GM12891 (cell line): ENCODE measurements around the gene DEPP1.

Experiments
- DNase-seq: peaks from one replicate; pipeline ENCODE4 v3.0.0; 2011; ENCODE audit warnings: low spot score; ENCODE audit not compliant: insufficient read length
- FAIRE-seq: peaks from 2 replicates; lab custom pipeline; 2011; peaks lifted over from hg19 to GRCh38; lab: Jason Lieb, UNC
- PAX5 ChIP-seq: IDR thresholded peaks from 2 replicates; pipeline ENCODE4 v1.6.1; 2011; ENCODE audit warnings: low read length, moderate library complexity, mild to moderate bottlenecking; ENCODE audit not compliant: insufficient read depth, severe bottlenecking
- POLR2A ChIP-seq: IDR thresholded peaks from 2 replicates; pipeline ENCODE4 v1.6.1; 2011; ENCODE audit warnings: low read depth, low read length, control low read depth
- POLR2AphosphoS5 ChIP-seq: IDR thresholded peaks from 2 replicates; pipeline ENCODE4 v1.6.1; 2011; ENCODE audit warnings: low read depth, low read length, control low read depth
- POU2F2 ChIP-seq: IDR thresholded peaks from 2 replicates; pipeline ENCODE4 v1.6.1; 2011; ENCODE audit warnings: low read depth, mild to moderate bottlenecking, control low read depth, low read length, moderate library complexity
- SPI1 ChIP-seq: IDR thresholded peaks from 2 replicates; pipeline ENCODE4 v1.6.1; 2011; ENCODE audit warnings: low read depth, low read length, control low read depth
- TAF1 ChIP-seq: IDR thresholded peaks from 2 replicates; pipeline ENCODE4 v1.6.1; 2011; ENCODE audit warnings: low read depth, low read length, control low read depth

Gene DEPP1

DNA sequence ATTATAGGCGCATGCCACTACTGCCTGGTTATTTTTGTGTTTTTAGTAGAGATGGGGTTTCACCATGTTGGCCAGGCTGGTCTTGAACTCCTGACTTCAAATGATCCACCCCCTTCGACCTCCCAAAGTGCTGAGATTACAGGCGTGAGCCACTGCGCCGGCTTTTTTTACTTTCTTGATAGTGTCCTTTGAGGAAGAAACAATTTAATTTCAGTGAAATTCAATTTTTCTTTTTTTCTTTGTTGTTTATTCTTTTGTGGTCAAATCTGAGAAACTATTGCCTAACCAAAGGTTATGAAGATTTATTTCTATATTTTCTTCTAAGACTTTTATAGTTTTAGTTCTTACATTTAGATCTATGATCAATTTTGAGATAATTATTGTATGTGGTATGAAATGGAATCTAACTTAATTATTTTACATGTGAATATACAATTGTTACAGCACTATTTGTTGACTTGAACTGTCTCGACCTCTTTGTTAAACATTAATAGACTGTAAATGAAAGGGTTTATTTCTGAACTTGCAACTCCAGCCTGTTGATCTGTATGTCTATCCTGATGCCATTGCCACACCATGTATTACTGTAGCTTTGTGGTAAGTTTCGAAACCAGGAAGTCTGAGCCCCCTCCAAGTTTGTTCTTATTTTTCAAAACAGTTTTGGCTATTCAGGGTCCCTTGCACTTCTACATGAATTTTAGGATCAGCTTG lies 38.8 kb downstream of the DEPP1 start:
- DNase-seq: no peak
- FAIRE-seq: no peak
- no peak for TF ChIP-seq PAX5
- TF ChIP-seq SPI1: no peak
- no peak for TF ChIP-seq TAF1
- TF ChIP-seq POLR2A: no peak

DNA sequence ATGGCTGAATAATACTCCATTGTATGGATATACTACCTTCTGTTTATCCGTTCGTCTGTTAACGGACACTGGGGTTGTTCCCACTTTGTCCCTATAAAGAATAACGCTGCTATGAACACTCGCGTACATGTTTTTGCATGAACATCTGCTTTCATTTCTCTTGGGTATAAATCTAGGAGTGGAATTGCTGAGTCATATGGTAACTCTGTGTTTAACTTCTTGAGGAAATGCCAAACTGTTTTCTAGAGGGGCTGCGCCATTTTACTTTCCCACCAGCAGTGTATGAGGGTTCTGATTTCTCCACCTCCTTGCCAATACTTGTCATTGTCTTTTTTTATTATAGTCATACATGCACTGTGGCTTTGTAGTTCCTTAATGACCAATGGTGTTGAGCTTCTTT lies 39.7 kb downstream of the DEPP1 start:
- no peak for DNase-seq
- FAIRE-seq: no peak
- TF ChIP-seq PAX5 (no peak), TAF1 (no peak), POLR2A (no peak), POU2F2 (no peak), SPI1 (no peak), POLR2AphosphoS5 (no peak)

DNA sequence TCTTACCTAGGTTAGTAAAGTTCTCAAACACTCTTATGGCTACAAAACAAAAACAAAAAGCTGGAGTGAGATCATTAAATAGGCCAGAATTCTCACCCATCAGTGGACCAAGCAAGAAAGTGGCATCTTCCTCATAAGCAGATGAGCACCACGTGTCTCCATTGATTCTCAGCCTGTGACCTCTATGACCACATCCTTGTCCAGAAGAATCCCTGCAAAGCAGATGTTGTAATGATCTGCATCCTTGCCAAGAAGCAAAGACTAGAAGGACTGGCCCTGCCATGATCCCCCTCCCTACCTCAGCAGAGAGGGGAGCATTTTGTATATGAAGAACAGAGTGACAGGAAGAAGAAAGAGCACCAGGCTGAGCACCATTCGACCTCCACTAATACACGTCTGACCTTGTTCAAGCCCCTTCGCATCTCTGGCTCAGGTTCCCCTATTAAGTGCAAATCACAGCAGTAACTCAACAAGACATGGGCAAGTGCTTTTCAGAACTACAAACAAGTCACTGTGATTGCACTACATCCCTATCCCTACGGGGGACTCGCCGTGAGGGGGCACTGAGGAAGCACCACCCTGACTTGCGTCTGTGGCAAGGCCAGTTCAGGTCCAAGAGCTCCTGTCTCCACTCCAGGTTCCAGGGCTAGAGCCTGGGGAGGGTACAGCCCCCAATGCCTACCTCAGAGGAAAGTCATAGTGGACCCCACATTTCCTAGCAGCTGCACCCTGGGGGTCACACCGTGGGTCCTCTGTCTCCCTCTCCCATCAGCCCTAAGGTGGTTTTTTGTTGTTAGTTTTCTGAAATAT lies 41.2 kb downstream of the DEPP1 start:
- no peak for TF ChIP-seq SPI1
- no peak for TF ChIP-seq POLR2AphosphoS5
- TF ChIP-seq TAF1: no peak
- FAIRE-seq (no peak), DNase-seq (no peak)

DNA sequence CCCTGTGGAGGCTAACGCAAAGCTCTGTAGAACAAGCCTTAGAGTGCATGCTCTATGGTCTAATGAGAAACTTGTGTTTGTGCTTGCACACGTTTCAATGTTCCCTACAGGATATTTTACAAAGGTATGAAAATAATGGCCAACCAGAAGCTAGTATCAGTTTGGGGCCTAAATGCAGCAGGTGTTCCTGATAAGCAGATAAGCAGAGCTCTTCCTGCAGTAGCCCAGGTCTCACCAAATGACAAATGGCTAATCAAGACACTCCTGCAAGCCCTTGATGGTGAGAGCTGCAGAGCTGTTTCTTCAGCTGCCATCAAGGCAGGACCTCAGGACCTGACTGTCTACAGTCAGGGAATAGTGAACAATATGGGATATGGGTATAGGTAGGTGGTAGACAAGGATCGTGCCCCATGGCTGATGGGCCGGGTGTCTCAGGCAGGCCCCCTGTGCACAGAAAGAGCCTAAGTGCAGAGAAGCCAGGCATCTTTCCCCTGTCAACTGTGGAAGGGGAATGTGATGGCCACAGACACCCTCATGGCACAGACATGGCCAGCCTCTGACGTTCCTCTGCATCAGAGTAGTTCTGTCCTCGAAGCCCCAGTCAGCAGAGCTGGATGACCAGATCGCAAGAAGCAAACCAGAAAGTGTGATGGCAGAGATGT lies 42.2 kb downstream of the DEPP1 start:
- DNase-seq: no peak
- TF ChIP-seq POU2F2: no peak
- no peak for TF ChIP-seq POLR2AphosphoS5
- no peak for TF ChIP-seq PAX5
- TF ChIP-seq SPI1: no peak
- TF ChIP-seq TAF1: no peak
- TF ChIP-seq POLR2A: no peak
- no peak for FAIRE-seq

DNA sequence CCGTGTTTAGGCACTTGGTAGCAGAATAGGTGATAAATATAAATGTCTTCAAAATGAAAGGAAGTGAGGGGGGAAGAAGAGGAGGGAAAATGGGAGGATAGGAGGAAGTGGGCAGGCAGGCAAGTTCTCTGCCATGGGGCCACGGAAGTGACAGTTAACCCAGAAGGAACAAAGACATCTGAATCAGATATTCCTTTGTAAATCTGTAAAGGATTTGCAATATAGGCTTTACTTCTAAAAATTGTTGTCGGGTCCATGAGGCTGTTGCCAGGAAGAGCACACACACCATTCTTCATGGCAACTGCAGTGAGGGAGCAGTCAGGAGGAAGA lies 42.7 kb downstream of the DEPP1 start:
- DNase-seq: no peak
- FAIRE-seq: no peak
- no peak for TF ChIP-seq POU2F2
- peak; percentile 22; the same call in 1 of the 2 replicates for TF ChIP-seq SPI1
- no peak for TF ChIP-seq POLR2AphosphoS5
- no peak for TF ChIP-seq POLR2A
- no peak for TF ChIP-seq TAF1
- no peak for TF ChIP-seq PAX5

DNA sequence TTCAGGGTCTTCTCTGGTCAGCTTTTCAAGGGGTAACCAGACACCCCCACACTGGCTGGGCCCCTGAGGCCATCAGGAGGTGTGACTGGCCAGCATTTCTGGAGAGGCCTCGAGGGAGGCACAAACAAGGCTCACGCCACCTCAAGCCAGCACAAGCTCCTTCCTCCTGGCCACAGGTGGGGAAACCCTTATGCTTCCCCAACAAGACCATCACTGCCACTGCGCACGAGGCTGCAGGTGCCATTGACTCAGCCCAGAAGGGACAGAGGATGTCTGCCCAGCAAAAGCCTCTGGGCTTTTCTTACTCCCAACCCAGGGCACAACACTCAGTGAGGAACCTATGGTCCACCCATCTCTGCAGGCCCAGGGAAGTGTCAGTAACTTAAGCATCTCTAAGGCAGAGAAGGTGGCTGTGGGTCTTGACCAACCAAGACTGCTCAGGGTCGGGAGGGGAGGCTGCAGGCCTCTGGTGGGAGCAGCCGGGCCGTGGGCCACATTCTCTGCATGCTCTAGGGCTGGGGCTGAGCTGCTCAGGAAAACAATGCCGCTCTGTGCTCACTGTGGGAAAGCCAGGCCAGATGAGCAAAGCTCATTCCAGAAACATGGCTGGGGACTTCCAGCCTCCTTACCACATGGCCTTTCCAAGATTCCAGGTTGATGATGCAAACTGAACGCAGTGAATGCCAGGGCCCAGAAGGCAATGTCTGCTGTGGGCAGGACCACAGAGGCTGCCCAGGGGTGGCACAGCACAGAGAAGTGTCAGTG lies 43.2 kb downstream of the DEPP1 start:
- DNase-seq (no peak), FAIRE-seq (no peak)
- TF ChIP-seq TAF1: no peak
- TF ChIP-seq POLR2A: no peak
- no peak for TF ChIP-seq POU2F2
- no peak for TF ChIP-seq PAX5
- no peak for TF ChIP-seq POLR2AphosphoS5
- no peak for TF ChIP-seq SPI1

DNA sequence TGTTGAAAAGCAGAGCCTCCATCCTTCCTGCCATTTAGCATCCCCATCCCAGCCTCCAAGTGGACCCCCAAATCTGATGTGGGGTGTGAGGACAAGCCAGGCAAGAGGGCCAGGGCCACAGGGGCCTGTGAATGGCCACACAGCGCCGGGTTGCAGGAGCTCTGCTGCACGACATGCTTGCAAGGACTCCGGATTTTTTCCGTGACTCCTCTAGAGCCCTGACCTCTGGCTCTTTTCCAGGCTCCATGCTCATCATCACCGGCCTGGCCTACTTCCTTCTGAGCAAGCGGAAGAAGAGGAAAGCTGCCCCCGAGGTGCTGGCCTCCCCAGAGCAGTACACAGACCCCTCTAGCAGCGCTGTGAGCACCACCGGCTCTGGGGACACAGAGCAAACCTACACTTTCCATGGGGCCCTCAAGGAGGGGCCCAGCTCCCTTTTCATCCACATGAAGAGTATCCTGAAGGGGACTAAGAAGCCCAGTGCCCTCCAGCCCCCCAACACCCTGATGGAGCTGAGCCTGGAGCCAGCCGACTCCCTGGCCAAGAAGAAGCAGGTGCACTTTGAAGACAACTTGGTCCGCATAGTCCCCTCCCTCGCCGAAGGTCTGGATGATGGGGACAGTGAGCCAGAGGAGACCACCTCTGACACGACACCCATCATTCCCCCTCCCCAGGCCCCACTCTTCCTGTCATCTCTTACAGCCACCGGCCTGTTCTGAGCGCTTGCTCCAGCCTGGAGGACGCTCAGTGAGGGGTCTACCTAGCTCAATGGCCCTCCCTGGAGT lies 44.0 kb downstream of the DEPP1 start:
- no peak for FAIRE-seq
- no peak for DNase-seq
- no peak for TF ChIP-seq PAX5
- no peak for TF ChIP-seq POU2F2
- no peak for TF ChIP-seq TAF1
- no peak for TF ChIP-seq POLR2AphosphoS5
- TF ChIP-seq SPI1: no peak
- no peak for TF ChIP-seq POLR2A

DNA sequence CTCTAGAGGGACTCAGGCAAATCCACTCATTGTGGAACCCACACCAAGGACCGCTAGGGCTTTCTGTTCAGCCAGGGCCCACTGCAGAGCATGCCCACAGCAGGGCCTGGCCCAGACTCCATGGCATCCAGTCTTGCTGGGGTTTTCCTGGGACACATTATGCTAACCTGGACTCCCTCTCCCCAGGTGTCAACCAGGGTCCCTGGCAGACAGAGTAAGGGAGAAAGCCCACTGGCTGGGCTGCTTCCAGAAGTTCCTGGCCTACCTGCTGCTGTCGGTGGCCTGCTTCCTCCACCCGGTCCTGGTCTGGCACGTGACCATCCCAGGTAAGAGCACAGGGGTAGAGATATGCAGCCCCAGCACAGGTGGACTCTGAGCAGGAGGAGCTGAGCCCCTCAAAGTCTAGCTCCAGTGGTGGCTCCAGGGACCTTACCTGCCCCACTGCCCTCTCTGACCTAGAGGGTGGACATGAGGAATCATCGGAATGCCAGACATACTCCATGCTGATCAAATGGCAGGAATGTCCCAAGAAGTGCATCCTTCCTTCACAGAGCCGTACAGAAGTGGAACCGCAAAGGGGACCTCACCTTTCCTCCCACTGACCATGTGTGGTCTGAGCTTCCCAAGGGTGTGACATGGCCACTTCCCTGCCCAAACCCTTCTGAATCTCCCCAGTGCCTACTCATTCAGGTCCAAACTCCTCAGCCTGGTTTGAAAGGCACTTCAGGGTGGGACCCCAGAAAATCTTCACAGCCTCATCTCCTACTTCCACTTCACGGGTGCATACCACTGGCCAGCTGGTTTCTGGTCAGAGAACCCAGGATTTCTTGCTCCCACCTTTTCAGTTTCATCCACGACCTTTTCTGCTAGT lies 44.9 kb downstream of the DEPP1 start:
- TF ChIP-seq POLR2AphosphoS5 (no peak), POLR2A (no peak), POU2F2 (no peak), PAX5 (no peak), SPI1 (no peak), TAF1 (no peak)
- no peak for FAIRE-seq
- DNase-seq: no peak
